Stomach (tissue), 4 donors: ENCODE results near the gene RP9.

Experiments
- POLR2AphosphoS5 ChIP-seq, 3 donors: sonication (generic); formaldehyde crosslinking; IDR thresholded peaks; one replicate each; pipeline ENCODE4 v1.6.1; 2016; ENCODE audit warnings: antibody characterized with exemption in 3 of 3
- TF ChIP-seq, protein P1 (sequence below), 7 experiments: fragments of 450-650 bp in 4 of 7; fragments of 200-600 bp in 3 of 7; sonication (generic) in 3 of 7; IDR thresholded peaks; one replicate each; pipeline ENCODE4 v1.5.1; 2016 to 2019; ENCODE audit warnings: antibody characterized with exemption in 7 of 7, control low read depth in 2 of 7, mild to moderate bottlenecking in 1 of 7

DNA sequence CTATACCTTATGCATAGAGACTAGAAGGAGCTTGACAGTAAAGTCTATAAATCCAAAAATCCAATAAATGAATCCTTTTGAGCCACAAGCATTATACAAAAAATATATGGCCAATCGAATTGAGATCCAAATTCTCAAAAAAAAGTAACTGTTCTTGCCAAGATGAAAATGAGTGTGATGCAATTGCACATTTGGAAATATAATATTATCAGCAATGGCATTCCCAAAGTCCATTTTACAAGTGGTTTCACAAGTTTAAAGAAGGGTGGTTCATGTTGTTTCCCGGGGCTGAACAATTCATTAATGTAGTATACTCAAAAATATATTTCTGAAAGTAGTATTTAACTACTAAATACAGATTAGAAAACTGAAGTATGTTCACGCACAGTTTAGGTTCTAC is 7.3 kb downstream of the RP9 start:
- TF ChIP-seq, protein P1, sequence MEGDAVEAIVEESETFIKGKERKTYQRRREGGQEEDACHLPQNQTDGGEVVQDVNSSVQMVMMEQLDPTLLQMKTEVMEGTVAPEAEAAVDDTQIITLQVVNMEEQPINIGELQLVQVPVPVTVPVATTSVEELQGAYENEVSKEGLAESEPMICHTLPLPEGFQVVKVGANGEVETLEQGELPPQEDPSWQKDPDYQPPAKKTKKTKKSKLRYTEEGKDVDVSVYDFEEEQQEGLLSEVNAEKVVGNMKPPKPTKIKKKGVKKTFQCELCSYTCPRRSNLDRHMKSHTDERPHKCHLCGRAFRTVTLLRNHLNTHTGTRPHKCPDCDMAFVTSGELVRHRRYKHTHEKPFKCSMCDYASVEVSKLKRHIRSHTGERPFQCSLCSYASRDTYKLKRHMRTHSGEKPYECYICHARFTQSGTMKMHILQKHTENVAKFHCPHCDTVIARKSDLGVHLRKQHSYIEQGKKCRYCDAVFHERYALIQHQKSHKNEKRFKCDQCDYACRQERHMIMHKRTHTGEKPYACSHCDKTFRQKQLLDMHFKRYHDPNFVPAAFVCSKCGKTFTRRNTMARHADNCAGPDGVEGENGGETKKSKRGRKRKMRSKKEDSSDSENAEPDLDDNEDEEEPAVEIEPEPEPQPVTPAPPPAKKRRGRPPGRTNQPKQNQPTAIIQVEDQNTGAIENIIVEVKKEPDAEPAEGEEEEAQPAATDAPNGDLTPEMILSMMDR (IDR thresholded peaks at IDR 0.05) = no peak
- no peak for TF ChIP-seq POLR2AphosphoS5 (IDR thresholded peaks at IDR 0.05)
